ENCODE measurements around the gene ZCWPW2. TPM values are rescaled to one million over a fixed set of nuclear protein-coding genes. Genes with fewer than 3 reads are reported as not detected.

The ZCWPW2 gene
- polyA plus RNA-seq, 1 donor: 0.69 TPM

DNA sequence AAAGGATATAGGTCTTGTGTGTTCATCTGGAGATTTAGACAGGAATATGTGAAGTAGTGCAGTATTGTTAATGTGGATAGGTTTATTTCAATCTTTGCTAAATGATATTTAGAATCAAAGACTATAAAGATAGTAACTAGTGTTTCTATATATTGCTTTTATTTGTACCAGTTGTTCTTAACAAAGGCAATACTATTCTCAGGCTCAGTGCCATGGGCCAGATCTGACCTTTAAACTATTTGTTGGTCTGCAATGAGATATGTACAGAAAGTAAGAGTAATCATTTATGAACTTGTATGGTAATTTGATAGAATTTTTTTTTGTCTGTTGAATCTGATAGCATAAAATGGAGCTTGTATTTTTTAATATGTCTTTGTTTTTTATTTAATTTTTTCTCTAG lies 146.8 kb downstream of the ZCWPW2 start:
- no peaks in the 10 kb centered on the region for H3K4me1 ChIP-seq (ENCODE audit: control insufficient read depth, insufficient read depth, low read length)
- H3K27me3 ChIP-seq (ENCODE audit: control insufficient read depth, insufficient read depth, low read length): no peaks in the 10 kb centered on the region
- H3K4me3 ChIP-seq (ENCODE audit: low read length): no peak overlapping the region
- DNase-seq: no peak
- no peaks in the 10 kb centered on the region for H3K36me3 ChIP-seq (ENCODE audit: control insufficient read depth, insufficient read depth, low read length)
- H3K9me3 ChIP-seq (ENCODE audit: control insufficient read depth, low read depth, low read length): no peaks in the 10 kb centered on the region
- no peak overlapping the region for H3K27ac ChIP-seq (ENCODE audit: low read length)

DNA sequence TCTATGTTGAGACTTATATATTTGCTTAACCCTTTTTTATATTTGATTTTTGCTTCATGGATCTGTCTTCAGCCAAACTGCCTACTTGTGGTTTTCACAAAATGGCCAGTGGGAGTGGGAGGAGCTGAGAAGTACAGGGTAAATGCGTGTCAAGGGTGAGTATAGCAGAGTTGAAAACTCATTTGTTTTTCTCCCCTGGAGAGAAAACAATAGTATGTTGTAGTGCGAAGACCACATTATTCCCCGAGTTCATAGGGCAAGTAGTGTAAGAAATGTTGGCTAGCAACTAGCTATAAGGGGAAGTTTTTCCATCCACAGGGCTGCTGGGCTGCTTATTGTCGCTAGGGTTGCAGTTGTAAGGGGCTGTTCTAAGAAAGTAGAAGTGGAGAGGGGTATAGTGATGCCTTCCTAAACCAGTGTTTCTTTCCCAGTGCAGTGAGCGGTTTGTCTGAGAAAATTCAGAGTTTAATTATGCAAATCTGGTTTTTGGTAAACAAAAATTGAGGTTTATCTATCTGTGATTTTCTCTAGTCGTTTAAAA lies 153.9 kb downstream of the ZCWPW2 start:
- no peaks in the 10 kb centered on the region for H3K27me3 ChIP-seq (ENCODE audit: control insufficient read depth, insufficient read depth, low read length)
- no peak overlapping the region for H3K27ac ChIP-seq (ENCODE audit: low read length)
- no peak for DNase-seq
- H3K4me1 ChIP-seq (ENCODE audit: control insufficient read depth, insufficient read depth, low read length): no peaks in the 10 kb centered on the region
- H3K36me3 ChIP-seq (ENCODE audit: control insufficient read depth, insufficient read depth, low read length): no peaks in the 10 kb centered on the region
- no peak overlapping the region for H3K4me3 ChIP-seq (ENCODE audit: low read length)
- 67% methylated on average over 3 of the region's 6 CpGs for WGBS (ENCODE audit: insufficient coverage, low lambda C conversion rate)
- no peaks in the 10 kb centered on the region for H3K9me3 ChIP-seq (ENCODE audit: control insufficient read depth, low read depth, low read length)

DNA sequence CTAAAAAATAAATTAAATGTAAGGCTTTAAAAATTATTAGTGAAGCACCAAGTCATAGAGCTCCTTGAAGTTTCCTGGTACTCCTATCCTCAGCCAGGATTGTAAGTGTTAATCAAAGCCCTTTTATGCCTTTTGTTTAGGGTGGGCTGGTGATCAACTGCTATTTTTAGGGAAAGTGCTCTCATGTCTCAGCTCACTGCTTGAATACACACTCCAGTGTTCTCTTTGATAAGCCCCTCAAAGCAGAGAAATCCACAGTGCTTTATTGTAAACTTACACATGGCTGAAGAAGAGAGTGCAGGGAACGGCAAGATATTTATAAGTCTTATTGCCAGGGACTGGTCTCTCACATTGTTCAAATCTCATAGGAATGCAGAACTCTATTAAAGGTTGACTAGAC lies 156.5 kb downstream of the ZCWPW2 start:
- Histone ChIP-seq H3K4me3 (ENCODE audit: low read length) (no peak overlapping the region), H3K27me3 (ENCODE audit: control insufficient read depth, insufficient read depth, low read length) (no peaks in the 10 kb centered on the region), H3K27ac (ENCODE audit: low read length) (no peak overlapping the region), H3K4me1 (ENCODE audit: control insufficient read depth, insufficient read depth, low read length) (no peaks in the 10 kb centered on the region), H3K36me3 (ENCODE audit: control insufficient read depth, insufficient read depth, low read length) (no peaks in the 10 kb centered on the region), H3K9me3 (ENCODE audit: control insufficient read depth, low read depth, low read length) (no peaks in the 10 kb centered on the region)
- no CpG with 5 or more reads among the region's 1 CpG for WGBS (ENCODE audit: insufficient coverage, low lambda C conversion rate)
- DNase-seq: no peak

DNA sequence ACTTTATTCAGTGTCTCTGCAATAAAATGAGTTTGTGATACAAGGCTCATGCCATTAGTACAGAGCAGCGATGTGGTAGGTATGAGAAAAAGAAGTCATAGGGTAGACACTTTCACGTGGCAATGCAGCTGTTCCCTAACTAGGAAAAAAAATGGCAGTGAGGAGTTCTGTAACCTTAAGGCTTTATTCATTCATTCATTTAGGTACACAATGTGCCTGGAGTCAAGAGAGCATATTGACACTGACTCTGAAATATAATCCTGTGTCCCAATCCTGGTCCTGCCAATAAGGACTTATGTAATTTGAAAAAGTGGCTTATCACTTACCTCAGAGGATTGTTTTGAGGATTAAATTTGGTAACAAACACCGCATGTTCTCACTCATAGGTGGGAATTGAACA lies 173.1 kb downstream of the ZCWPW2 start:
- no peaks in the 10 kb centered on the region for H3K9me3 ChIP-seq (ENCODE audit: control insufficient read depth, low read depth, low read length)
- no peak overlapping the region for H3K4me3 ChIP-seq (ENCODE audit: low read length)
- no peak for DNase-seq
- H3K27me3 ChIP-seq (ENCODE audit: control insufficient read depth, insufficient read depth, low read length): no peaks in the 10 kb centered on the region
- no peaks in the 10 kb centered on the region for H3K36me3 ChIP-seq (ENCODE audit: control insufficient read depth, insufficient read depth, low read length)
- WGBS (ENCODE audit: insufficient coverage, low lambda C conversion rate): no CpG with 5 or more reads among the region's 3 CpGs
- no peaks in the 10 kb centered on the region for H3K4me1 ChIP-seq (ENCODE audit: control insufficient read depth, insufficient read depth, low read length)
- H3K27ac ChIP-seq (ENCODE audit: low read length): no peak overlapping the region

DNA sequence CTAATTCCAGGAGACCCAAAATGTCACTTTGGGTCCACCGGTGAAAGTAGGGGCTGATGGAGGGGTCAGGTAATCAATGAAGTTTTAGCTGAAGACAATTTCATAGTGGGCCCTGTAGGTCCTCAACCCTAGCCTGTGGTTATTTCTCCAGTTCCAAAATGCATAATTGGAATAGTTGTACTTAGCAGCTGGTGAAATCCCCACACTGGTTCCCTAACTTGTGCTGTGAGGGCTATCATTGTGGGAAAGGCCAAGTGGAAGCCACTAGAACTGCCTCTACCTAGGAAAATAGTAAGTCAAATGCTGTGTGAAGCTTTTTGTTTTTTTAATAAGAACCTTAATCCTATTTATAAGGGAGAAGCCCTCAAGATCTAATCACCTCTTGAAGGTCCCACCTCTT lies 193.8 kb downstream of the ZCWPW2 start:
- Histone ChIP-seq H3K4me1 (ENCODE audit: control insufficient read depth, insufficient read depth, low read length) (no peaks in the 10 kb centered on the region), H3K9me3 (ENCODE audit: control insufficient read depth, low read depth, low read length) (no peaks in the 10 kb centered on the region), H3K27me3 (ENCODE audit: control insufficient read depth, insufficient read depth, low read length) (no peaks in the 10 kb centered on the region), H3K27ac (ENCODE audit: low read length) (no peak overlapping the region), H3K4me3 (ENCODE audit: low read length) (no peak overlapping the region), H3K36me3 (ENCODE audit: control insufficient read depth, insufficient read depth, low read length) (no peaks in the 10 kb centered on the region)
- DNase-seq: no peak
- no CpG with 5 or more reads among the region's 1 CpG for WGBS (ENCODE audit: insufficient coverage, low lambda C conversion rate)

DNA sequence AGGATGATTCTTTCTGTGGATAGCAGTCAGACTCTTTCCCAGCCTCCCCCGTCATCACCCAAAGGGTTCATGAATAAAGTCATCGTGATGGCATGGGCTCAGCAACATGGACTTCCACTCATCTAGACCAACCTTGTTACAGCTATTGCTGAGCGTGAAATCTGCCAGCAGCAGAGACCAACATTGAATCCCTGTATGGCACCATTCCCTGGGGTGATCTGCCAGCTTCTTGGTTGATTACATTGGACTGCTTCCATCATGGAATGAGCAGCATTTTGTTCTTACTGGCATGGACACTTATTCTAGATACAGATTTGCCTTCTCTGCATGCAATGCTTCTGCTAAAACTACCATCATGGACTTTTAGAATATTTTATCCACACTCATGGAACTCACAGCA lies 195.7 kb downstream of the ZCWPW2 start:
- no peaks in the 10 kb centered on the region for H3K27me3 ChIP-seq (ENCODE audit: control insufficient read depth, insufficient read depth, low read length)
- no CpG with 5 or more reads among the region's 3 CpGs for WGBS (ENCODE audit: insufficient coverage, low lambda C conversion rate)
- H3K4me1 ChIP-seq (ENCODE audit: control insufficient read depth, insufficient read depth, low read length): no peaks in the 10 kb centered on the region
- no peaks in the 10 kb centered on the region for H3K36me3 ChIP-seq (ENCODE audit: control insufficient read depth, insufficient read depth, low read length)
- H3K27ac ChIP-seq (ENCODE audit: low read length): no peak overlapping the region
- no peak overlapping the region for H3K4me3 ChIP-seq (ENCODE audit: low read length)
- DNase-seq: no peak
- H3K9me3 ChIP-seq (ENCODE audit: control insufficient read depth, low read depth, low read length): no peaks in the 10 kb centered on the region

DNA sequence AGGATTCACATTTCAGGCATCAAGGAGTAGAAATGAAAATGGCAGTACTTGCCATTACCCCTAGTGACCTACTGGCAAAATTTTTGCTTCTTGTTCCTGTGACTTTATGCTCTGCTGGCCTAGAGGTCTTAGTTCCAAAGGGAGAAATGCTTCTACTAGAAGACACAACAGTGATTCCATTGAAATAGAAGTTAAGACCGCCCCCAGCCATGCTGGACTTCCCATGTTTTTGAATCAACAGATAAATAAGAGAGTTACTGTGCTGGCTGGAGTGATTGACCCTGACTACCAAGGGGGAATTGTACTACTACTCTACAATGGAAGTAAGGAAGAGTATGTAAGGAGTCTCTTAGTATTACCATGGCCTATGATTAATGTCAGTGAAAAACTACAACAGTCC lies 196.3 kb downstream of the ZCWPW2 start:
- Histone ChIP-seq H3K27me3 (ENCODE audit: control insufficient read depth, insufficient read depth, low read length) (no peaks in the 10 kb centered on the region), H3K4me1 (ENCODE audit: control insufficient read depth, insufficient read depth, low read length) (no peaks in the 10 kb centered on the region), H3K4me3 (ENCODE audit: low read length) (no peak overlapping the region), H3K27ac (ENCODE audit: low read length) (no peak overlapping the region), H3K36me3 (ENCODE audit: control insufficient read depth, insufficient read depth, low read length) (no peaks in the 10 kb centered on the region), H3K9me3 (ENCODE audit: control insufficient read depth, low read depth, low read length) (no peaks in the 10 kb centered on the region)
- no peak for DNase-seq
- no CpG with 5 or more reads among the region's 1 CpG for WGBS (ENCODE audit: insufficient coverage, low lambda C conversion rate)

DNA sequence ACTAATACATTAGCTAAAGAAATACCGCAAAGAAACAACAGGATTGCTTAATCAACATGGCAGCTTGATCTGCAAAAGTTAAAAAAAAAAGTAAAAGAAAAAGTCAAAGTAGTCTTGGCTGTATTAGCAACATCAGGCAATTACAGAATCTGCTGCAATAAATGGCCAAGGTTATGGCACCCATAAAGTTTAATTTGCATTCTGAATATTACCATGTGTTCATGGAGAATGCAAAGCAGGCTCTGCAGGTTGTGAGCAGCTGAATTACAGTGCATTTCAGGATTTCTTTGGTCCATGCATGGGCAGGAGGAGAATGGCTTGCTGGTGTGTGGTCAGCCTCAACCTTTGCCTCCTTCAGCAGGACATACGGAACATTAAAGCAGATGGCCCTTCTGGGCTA lies 199.2 kb downstream of the ZCWPW2 start:
- WGBS (ENCODE audit: insufficient coverage, low lambda C conversion rate): 100% methylated on average over 1 of the region's 2 CpGs
- DNase-seq: no peak
- no peak overlapping the region for H3K4me3 ChIP-seq (ENCODE audit: low read length)
- H3K9me3 ChIP-seq (ENCODE audit: control insufficient read depth, low read depth, low read length): no peaks in the 10 kb centered on the region
- no peaks in the 10 kb centered on the region for H3K27me3 ChIP-seq (ENCODE audit: control insufficient read depth, insufficient read depth, low read length)
- no peak overlapping the region for H3K27ac ChIP-seq (ENCODE audit: low read length)
- H3K4me1 ChIP-seq (ENCODE audit: control insufficient read depth, insufficient read depth, low read length): no peaks in the 10 kb centered on the region
- H3K36me3 ChIP-seq (ENCODE audit: control insufficient read depth, insufficient read depth, low read length): no peaks in the 10 kb centered on the region

DNA sequence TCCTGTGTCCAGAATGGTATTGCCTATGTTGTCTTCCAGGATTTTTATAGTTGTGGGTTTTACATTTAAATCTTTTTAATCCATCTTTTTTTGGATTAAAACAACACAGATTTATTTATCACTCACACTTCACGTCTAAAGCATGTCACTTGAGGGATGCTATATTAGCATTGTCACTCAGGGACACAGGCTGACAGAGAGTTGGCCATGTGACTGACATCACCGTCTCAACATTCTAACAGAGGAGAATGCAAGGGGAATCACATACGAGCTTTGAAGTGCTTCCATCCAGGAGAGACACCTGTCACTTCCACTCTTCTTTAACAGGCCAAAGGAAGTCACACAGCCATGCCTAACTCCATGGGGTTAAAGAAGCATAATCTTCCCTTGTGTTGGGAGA lies 204.7 kb downstream of the ZCWPW2 start:
- H3K4me3 ChIP-seq (ENCODE audit: low read length): no peak overlapping the region
- no peak for DNase-seq
- no peaks in the 10 kb centered on the region for H3K36me3 ChIP-seq (ENCODE audit: control insufficient read depth, insufficient read depth, low read length)
- WGBS (ENCODE audit: insufficient coverage, low lambda C conversion rate): 56% methylated on average over 2 of the region's 3 CpGs
- no peaks in the 10 kb centered on the region for H3K4me1 ChIP-seq (ENCODE audit: control insufficient read depth, insufficient read depth, low read length)
- H3K27me3 ChIP-seq (ENCODE audit: control insufficient read depth, insufficient read depth, low read length): no peaks in the 10 kb centered on the region
- H3K9me3 ChIP-seq (ENCODE audit: control insufficient read depth, low read depth, low read length): no peaks in the 10 kb centered on the region
- H3K27ac ChIP-seq (ENCODE audit: low read length): no peak overlapping the region

DNA sequence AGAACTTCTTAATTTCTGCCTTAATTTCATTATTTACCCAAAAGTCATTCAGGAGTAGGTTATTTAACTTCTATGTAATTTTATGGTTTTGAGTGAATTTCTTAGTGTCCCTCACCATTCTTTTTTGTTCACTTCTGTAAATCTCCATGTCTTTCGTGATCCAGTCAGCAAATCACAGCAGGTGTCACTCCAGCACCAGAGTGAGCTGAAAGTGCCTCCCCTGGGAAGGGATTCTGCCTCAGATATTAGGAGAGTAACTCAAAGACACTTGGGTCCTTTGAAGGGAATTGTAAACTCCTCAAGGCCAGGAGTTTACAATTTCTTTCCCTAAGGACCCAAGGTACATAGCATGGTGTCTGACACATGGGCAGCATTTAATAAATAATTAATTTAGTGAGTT lies 207.7 kb downstream of the ZCWPW2 start:
- H3K27ac ChIP-seq (ENCODE audit: low read length): no peak overlapping the region
- WGBS (ENCODE audit: insufficient coverage, low lambda C conversion rate): no CpG with 5 or more reads among the region's 1 CpG
- no peak for DNase-seq

DNA sequence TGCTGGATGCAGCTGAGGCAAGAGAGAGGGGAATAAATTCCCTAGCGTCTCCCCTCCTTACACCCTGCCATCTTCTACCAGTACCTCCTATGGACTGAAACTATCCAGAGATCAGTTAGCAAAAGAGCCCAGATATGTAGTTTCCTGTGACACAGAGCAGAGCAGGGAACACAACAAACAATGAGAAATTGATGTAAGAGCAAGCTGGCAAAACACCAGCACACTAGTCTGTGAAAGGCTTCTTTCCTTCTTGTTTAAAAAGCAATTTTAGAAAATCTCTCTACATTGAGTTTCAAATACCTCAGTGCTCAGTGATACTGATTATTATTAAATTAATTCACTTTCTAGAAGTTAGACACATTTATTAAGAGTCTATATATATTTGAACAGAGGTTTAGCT lies 215.7 kb downstream of the ZCWPW2 start:
- WGBS (ENCODE audit: insufficient coverage, low lambda C conversion rate): no CpG with 5 or more reads among the region's 1 CpG
- Histone ChIP-seq H3K27me3 (ENCODE audit: control insufficient read depth, insufficient read depth, low read length) (no peaks in the 10 kb centered on the region), H3K9me3 (ENCODE audit: control insufficient read depth, low read depth, low read length) (no peaks in the 10 kb centered on the region), H3K27ac (ENCODE audit: low read length) (no peak overlapping the region), H3K4me1 (ENCODE audit: control insufficient read depth, insufficient read depth, low read length) (no peaks in the 10 kb centered on the region), H3K4me3 (ENCODE audit: low read length) (no peak overlapping the region), H3K36me3 (ENCODE audit: control insufficient read depth, insufficient read depth, low read length) (no peaks in the 10 kb centered on the region)
- no peak for DNase-seq

More for the DNA sequence above, 207.7 kb downstream of the ZCWPW2 start:
- Histone ChIP-seq H3K27me3 (ENCODE audit: control insufficient read depth, insufficient read depth, low read length) (no peaks in the 10 kb centered on the region), H3K36me3 (ENCODE audit: control insufficient read depth, insufficient read depth, low read length) (no peaks in the 10 kb centered on the region), H3K4me1 (ENCODE audit: control insufficient read depth, insufficient read depth, low read length) (no peaks in the 10 kb centered on the region), H3K4me3 (ENCODE audit: low read length) (no peak overlapping the region), H3K9me3 (ENCODE audit: control insufficient read depth, low read depth, low read length) (no peaks in the 10 kb centered on the region)
